Activated B cell treated with CpG ODN at 0.5 μM for 24 hours (primary cell): ENCODE data around the gene HJV. TPM values are rescaled to one million over a fixed set of nuclear protein-coding genes. Genes with fewer than 3 reads are reported as not detected.

Experiments
- ATAC-seq: fragments of 200-7000 bp; cut with Tn5 transposase; one replicate; pipeline ENCODE4 v1.10.0; 2021; ENCODE audit warnings: low read depth, mild to moderate bottlenecking, moderate library complexity
- CTCF ChIA-PET: fragments of 350-600 bp; sonication (Branson Sonifier 250); formaldehyde crosslinking; loops from one replicate; lab custom pipeline; 2021; ENCODE audit warnings: antibody characterized with exemption; lab: Charles Lee
- POLR2A ChIA-PET: fragments of 350-600 bp; sonication (Branson Sonifier 250); formaldehyde crosslinking; loops from one replicate; lab custom pipeline; 2021; ENCODE audit warnings: antibody characterized with exemption; lab: Charles Lee
- DNase-seq: peaks from one replicate; pipeline ENCODE4 v3.0.0; 2022
- H3K27ac Mint-ChIP-seq: one replicate; pipeline ENCODE4 v1.8.0; 2020; ENCODE audit warnings: mixed read lengths
- H3K27me3 Mint-ChIP-seq: one replicate; pipeline ENCODE4 v1.8.0; 2021; ENCODE audit warnings: mixed read lengths
- H3K36me3 Mint-ChIP-seq: one replicate; pipeline ENCODE4 v1.8.0; 2021; ENCODE audit warnings: low read depth, mixed read lengths
- H3K4me1 Mint-ChIP-seq: one replicate; pipeline ENCODE4 v1.8.0; 2021; ENCODE audit warnings: mixed read lengths
- H3K4me3 Mint-ChIP-seq: one replicate; pipeline ENCODE4 v1.8.0; 2020; ENCODE audit warnings: mild to moderate bottlenecking, mixed read lengths
- H3K9me3 Mint-ChIP-seq: one replicate; pipeline ENCODE4 v1.8.0; 2020; ENCODE audit warnings: mixed read lengths
- intact Hi-C: fragments of 100-400 bp; cut with micrococcal nuclease; formaldehyde crosslinking; loops from one replicate; pipeline ENCODE4 v1.15.1; 2024
- total RNA-seq: library from RNA; stranded (reverse); gene quantifications from 2 replicates; pipeline ENCODE4 v1.2.3, GENCODE V29; 2022
- TF ChIP-seq, protein P1 (sequence below): fragments of 200-600 bp; IDR thresholded peaks from one replicate; pipeline ENCODE4 v1.8.0; 2022; ENCODE audit warnings: antibody characterized with exemption, mild to moderate bottlenecking

Gene HJV
- total RNA-seq, 1 donor from 2014 or later: not detected

DNA sequence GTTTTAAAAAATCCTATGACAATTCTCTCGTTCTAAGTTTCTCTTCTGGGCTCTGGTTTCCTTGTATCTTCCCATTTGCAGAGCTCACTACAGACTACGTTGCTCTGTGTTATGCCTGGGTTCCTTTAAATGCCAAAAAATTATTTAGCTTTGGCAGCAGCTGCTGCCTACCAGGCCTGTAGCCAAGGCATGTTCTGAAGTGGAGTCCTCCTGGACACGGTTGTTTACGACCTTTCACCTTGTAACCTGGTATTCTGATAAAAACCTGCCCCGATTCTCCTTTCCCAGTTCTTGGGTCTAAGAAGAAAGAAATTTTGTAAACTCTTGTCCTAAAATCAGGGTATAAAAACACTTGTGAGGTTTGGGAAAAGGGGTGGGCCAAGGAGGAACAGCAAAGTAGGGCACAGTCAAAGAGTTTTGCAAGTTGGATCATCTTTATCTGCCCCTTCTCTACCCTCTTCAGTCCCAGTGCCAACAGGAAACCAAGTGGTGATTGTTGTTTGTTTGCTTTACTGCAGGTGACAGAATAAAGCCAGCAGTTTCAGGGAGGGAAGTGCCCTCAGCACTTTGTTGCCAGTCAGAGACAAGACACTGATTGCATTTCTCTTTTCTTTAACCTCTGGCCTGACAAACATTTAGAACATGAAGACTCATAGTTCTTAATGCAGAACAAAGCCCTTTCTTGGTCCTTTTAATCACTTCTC, 22.1 kb downstream of the HJV start:
- H3K27ac Mint-ChIP-seq: peak overlapping the region; percentile 97
- TF ChIP-seq, protein P1, sequence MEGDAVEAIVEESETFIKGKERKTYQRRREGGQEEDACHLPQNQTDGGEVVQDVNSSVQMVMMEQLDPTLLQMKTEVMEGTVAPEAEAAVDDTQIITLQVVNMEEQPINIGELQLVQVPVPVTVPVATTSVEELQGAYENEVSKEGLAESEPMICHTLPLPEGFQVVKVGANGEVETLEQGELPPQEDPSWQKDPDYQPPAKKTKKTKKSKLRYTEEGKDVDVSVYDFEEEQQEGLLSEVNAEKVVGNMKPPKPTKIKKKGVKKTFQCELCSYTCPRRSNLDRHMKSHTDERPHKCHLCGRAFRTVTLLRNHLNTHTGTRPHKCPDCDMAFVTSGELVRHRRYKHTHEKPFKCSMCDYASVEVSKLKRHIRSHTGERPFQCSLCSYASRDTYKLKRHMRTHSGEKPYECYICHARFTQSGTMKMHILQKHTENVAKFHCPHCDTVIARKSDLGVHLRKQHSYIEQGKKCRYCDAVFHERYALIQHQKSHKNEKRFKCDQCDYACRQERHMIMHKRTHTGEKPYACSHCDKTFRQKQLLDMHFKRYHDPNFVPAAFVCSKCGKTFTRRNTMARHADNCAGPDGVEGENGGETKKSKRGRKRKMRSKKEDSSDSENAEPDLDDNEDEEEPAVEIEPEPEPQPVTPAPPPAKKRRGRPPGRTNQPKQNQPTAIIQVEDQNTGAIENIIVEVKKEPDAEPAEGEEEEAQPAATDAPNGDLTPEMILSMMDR: no peak
- peaks cover 23% of the 10 kb centered on the region for H3K36me3 Mint-ChIP-seq
- H3K4me3 Mint-ChIP-seq: peak overlapping the region; percentile 66
- intact Hi-C loops: loop anchor here (5.0 kb wide), 1 partner anchor 37 kb away; the partner anchor contains the start of genes ANKRD34A and POLR3GL
- no peaks in the 10 kb centered on the region for H3K9me3 Mint-ChIP-seq
- DNase-seq: no peak
- POLR2A ChIA-PET: interaction anchor here (0.5 to 12.7 kb wide), 6 partner anchors 16 to 53 kb away, joined by 3 to 579 read pairs (median 6); partner anchors contain the start of genes ANKRD34A and POLR3GL
- peaks cover 55% of the 10 kb centered on the region for H3K4me1 Mint-ChIP-seq
- CTCF ChIA-PET: interaction anchor here (1.0 kb wide), 1 partner anchor 23 kb away, joined by 3 read pairs; no protein-coding TSS in a partner anchor
- peak; percentile 6 for ATAC-seq
- H3K27me3 Mint-ChIP-seq: no peaks in the 10 kb centered on the region

GRCh38 chr1:145997718-145998023, 23.9 kb downstream of the HJV start:
- peak overlapping the region; percentile 97 for H3K27ac Mint-ChIP-seq
- POLR2A ChIA-PET: interaction anchor here (1.1 to 12.7 kb wide), 13 partner anchors 10 to 139 kb away, joined by 3 to 579 read pairs (median 17); partner anchors contain the start of genes ANKRD34A, LIX1L, PEX11B and PIAS3
- DNase-seq (no peak), ATAC-seq (no peak)
- CTCF ChIA-PET: interaction anchor here (0.9 to 4.0 kb wide), 4 partner anchors 10 to 39 kb away, joined by 3 to 52 read pairs (median 6); no protein-coding TSS in a partner anchor
- peaks cover 41% of the 10 kb centered on the region for H3K36me3 Mint-ChIP-seq
- peak overlapping the region; percentile 88 for H3K4me3 Mint-ChIP-seq
- no peaks in the 10 kb centered on the region for H3K27me3 Mint-ChIP-seq
- TF ChIP-seq, protein P1: no peak
- H3K4me1 Mint-ChIP-seq: peaks cover 70% of the 10 kb centered on the region
- intact Hi-C loops: loop anchor here (1.0 to 5.0 kb wide), 3 partner anchors 10 to 41 kb away; partner anchors contain the start of genes ANKRD34A and POLR3GL
- H3K9me3 Mint-ChIP-seq: no peaks in the 10 kb centered on the region

- H3K27me3 Mint-ChIP-seq: no peaks in the 10 kb centered on the region
- TF ChIP-seq, protein P1: no peak
- ATAC-seq (peak; percentile 49), DNase-seq (no peak)
- peak overlapping the region; percentile 88 for H3K4me3 Mint-ChIP-seq
- intact Hi-C loops: loop anchor here (1.0 to 5.0 kb wide), 3 partner anchors 10 to 42 kb away; partner anchors contain the start of genes ANKRD34A and POLR3GL
- H3K4me1 Mint-ChIP-seq: peaks cover 74% of the 10 kb centered on the region
- ChIA-PET CTCF (interaction anchor here (0.8 to 4.0 kb wide), 4 partner anchors 10 to 39 kb away, joined by 3 to 52 read pairs (median 6); no protein-coding TSS in a partner anchor), POLR2A (interaction anchor here (0.6 to 12.7 kb wide), 17 partner anchors 10 to 152 kb away, joined by 3 to 579 read pairs (median 13); partner anchors contain the start of genes ANKRD34A, LIX1L, NUDT17 and PEX11B)
- peaks cover 46% of the 10 kb centered on the region for H3K36me3 Mint-ChIP-seq
- H3K9me3 Mint-ChIP-seq: no peaks in the 10 kb centered on the region
- H3K27ac Mint-ChIP-seq: peak overlapping the region; percentile 97
Measured at GRCh38 chr1:145997016-145997717, 24.4 kb downstream of the HJV start.

GRCh38 chr1:145996433-145997015, 25.0 kb downstream of the HJV start, which contains the start of gene TXNIP:
TXNIP (minus strand) TSS chr1:145996579; CDS start chr1:145996266, 313 bp downstream.
- H3K4me3 Mint-ChIP-seq: peak within 1 kb of the TSS; percentile 88
- peaks cover 53% of the 10 kb centered on the region for H3K36me3 Mint-ChIP-seq
- H3K9me3 Mint-ChIP-seq: no peaks in the 10 kb centered on the region
- H3K4me1 Mint-ChIP-seq: peaks cover 74% of the 10 kb centered on the region
- TF ChIP-seq, protein P1: no peak
- ATAC-seq (peak; percentile 85), DNase-seq (peak; percentile 82)
- ChIA-PET CTCF (interaction anchor here (0.8 to 4.0 kb wide), 3 partner anchors 11 to 18 kb away, joined by 3 to 52 read pairs (median 9); no protein-coding TSS in a partner anchor), POLR2A (interaction anchor here (0.6 to 12.7 kb wide), 20 partner anchors 8 to 172 kb away, joined by 3 to 579 read pairs (median 6); partner anchors contain the start of genes ANKRD34A, LIX1L, NUDT17 and PEX11B)
- H3K27ac Mint-ChIP-seq: peak within 1 kb of the TSS; percentile 97
- no peaks in the 10 kb centered on the region for H3K27me3 Mint-ChIP-seq
- intact Hi-C loops: loop anchor here (1.0 to 5.0 kb wide), 5 partner anchors 8 to 42 kb away; partner anchors contain the start of genes ANKRD34A and POLR3GL
